Gastrocnemius medialis (tissue), 4 donors: ENCODE data around the gene ZBTB44. TPM values are rescaled to one million over a fixed set of nuclear protein-coding genes. Genes with fewer than 3 reads are reported as not detected.
A peak's percentile ranks its signal among the peaks of the same experiment; 100 is the strongest.
"Not testable (repeated sequence)": the region's sequence is repeated elsewhere in the genome, so short reads cannot be mapped to it uniquely, and the experiment has no call there.

ENCODE experiments used
- ATAC-seq, 2 donors: fragments of 150-250 bp; one replicate each; pipeline ENCODE4 v1.9.1; 2016
- DNase-seq, 2 donors: peaks; one replicate each; pipeline ENCODE4 v3.0.0-alpha.2; 2019
- H3K27ac ChIP-seq, 4 donors: fragments of 200-600 bp; sonication (generic); 1 replicate in 1 of 4; 2 replicates in 3 of 4; pipeline ENCODE4 v1.5.1; 2016 to 2018; ENCODE audit warnings: mild to moderate bottlenecking in 2 of 4, moderate library complexity in 1 of 4
- H3K27me3 ChIP-seq, 3 donors: fragments of 200-600 bp; sonication (generic) in 2 of 3; 1 replicate in 1 of 3; 2 replicates in 2 of 3; pipeline versions ENCODE4 v1.5.1 to v1.6.0; 2016 to 2019; ENCODE audit warnings: mild to moderate bottlenecking in 1 of 3, moderate library complexity in 1 of 3
- H3K36me3 ChIP-seq, 2 donors: fragments of 200-600 bp; sonication (generic) in 1 of 2; one replicate each; pipeline ENCODE4 v1.5.1; 2017 to 2018
- H3K4me1 ChIP-seq, 2 donors: fragments of 200-600 bp; sonication (generic) in 1 of 2; one replicate each; pipeline ENCODE4 v1.5.1; 2016 to 2017; ENCODE audit warnings: mild to moderate bottlenecking in 2 of 2
- H3K4me3 ChIP-seq, 4 donors: fragments of 200-600 bp; sonication (generic) in 3 of 4; 1 replicate in 1 of 4; 2 replicates in 3 of 4; pipeline ENCODE4 v1.5.1; 2016 to 2019; ENCODE audit warnings: mild to moderate bottlenecking in 2 of 4
- H3K9me3 ChIP-seq, 3 donors: fragments of 200-600 bp; sonication (generic) in 2 of 3; 1 replicate in 1 of 3; 2 replicates in 2 of 3; pipeline ENCODE4 v1.5.1; 2016 to 2019
- CTCF ChIP-seq, 5 experiments: fragments of 450-650 bp in 3 of 5; fragments of 200-600 bp in 2 of 5; sonication (generic) in 2 of 5; IDR thresholded peaks in 4 of 5; conservative IDR thresholded peaks in 1 of 5; 1 replicate in 4 of 5; 2 replicates in 1 of 5; pipeline ENCODE4 v1.5.1; 2016 to 2019; ENCODE audit warnings: antibody characterized with exemption in 5 of 5, mild to moderate bottlenecking in 3 of 5, moderate library complexity in 3 of 5
- POLR2A ChIP-seq, 2 donors: fragments of 450-650 bp; IDR thresholded peaks; one replicate each; pipeline ENCODE4 v1.6.1; 2017; ENCODE audit warnings: antibody characterized with exemption in 2 of 2, mild to moderate bottlenecking in 2 of 2, moderate library complexity in 2 of 2
- in situ Hi-C, 4 donors: fragments of 200-750 bp; cut with MboI; loops; one replicate each; pipeline versions ENCODE4 v1.15.0 to v1.8.0; 2017; ENCODE audit warnings: low sequenced_read_pairs in 4 of 4
- intact Hi-C: fragments of 100-400 bp; cut with DNase I; formaldehyde crosslinking; loops from one replicate; pipeline ENCODE4 v1.15.1; 2023; ENCODE audit warnings: low total_unique reads
- total RNA-seq, 4 donors: library from RNA; depleted of rRNA; stranded (reverse); fragments of >200 nt; gene quantifications; one replicate each; pipeline versions ENCODE4 v1.1.0 to v1.2.3, GENCODE V29; 2016

The ZBTB44 gene
- total RNA-seq, 4 donors from 2014 or later: 57.4 to 108 (median 68.8) TPM

DNA sequence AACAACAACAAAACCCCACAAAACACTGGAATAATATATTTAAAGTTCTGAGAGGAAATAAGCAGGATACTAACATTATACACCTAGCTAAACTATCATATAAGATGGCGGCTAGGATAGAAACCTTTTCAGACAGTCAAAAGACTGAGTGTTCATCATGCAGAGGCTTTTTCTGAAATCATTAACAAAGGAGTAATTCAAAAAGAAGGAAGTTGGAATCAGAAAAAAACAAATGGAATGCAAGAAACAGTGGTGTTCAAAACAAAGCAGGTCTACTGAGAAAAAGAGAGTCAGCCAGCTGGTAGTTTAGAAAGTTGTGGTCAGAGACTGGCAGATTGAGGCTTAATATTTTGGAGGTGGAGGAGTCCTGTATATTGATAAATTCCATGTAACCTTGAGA lies 30.1 kb upstream of the ZBTB44 start:
- Histone ChIP-seq H3K27me3 (no peaks in the 10 kb centered on the region), H3K4me3 (no peak overlapping the region), H3K27ac (no peak overlapping the region), H3K4me1 (no peaks in the 10 kb centered on the region), H3K9me3 (peaks cover 0 to 5% (median 0%) of the 10 kb centered on the region in 3 donors), H3K36me3 (peaks cover 0 to 3% of the 10 kb centered on the region in 2 donors)
- ATAC-seq (no peak), DNase-seq (no peak)
- in situ Hi-C loops (no loop called here), intact Hi-C loops (no loop called here)
- TF ChIP-seq POLR2A (IDR thresholded peaks at IDR 0.05): no peak
- TF ChIP-seq CTCF (IDR thresholded peaks at IDR 0.05 in 4 of 5, conservative IDR thresholded peaks at IDR 0.05 in 1 of 5): no peak

DNA sequence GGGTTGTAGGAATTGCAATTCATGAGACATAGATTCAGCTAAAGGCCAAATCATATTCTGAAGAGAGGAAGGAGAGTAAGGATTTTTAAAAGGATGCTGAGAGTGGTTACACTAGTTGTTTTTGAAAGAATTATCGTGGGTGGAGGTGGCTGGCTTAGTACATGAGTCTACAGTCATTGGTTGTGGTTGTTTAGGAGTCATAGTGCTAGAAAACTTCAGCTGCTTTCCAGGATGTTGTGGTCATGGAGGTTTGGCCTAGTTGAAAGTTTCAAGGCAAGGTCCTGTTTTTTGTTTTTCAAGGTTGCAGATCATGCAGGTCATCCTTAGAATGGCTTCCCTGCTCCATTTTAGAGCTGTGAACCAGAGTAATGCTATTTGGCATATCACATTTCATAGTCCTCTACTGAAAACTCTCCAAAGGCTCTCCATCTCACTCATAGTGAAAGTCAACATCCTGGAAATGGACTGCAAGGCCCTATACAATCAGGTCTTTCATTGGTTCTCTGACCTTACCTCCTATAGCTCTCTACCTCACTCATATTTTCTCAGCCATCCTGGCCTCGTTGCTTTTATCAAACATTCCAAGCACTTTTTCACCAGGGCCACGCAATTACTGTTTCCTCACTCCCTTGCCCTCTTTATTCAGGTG lies 26.1 kb upstream of the ZBTB44 start:
- no peak for TF ChIP-seq POLR2A (IDR thresholded peaks at IDR 0.05)
- no peak for TF ChIP-seq CTCF (IDR thresholded peaks at IDR 0.05 in 4 of 5, conservative IDR thresholded peaks at IDR 0.05 in 1 of 5)
- Histone ChIP-seq H3K9me3 (peaks cover 0 to 5% (median 0%) of the 10 kb centered on the region in 3 donors), H3K4me3 (peak overlapping the region in 1 of 4 donors; percentile 12), H3K4me1 (no peaks in the 10 kb centered on the region), H3K27me3 (no peaks in the 10 kb centered on the region), H3K27ac (no peak overlapping the region), H3K36me3 (peaks cover 0 to 3% of the 10 kb centered on the region in 2 donors)
- DNase-seq: no peak
- intact Hi-C loops: no loop called here
- in situ Hi-C loops: no loop called here
- ATAC-seq: no peak

DNA sequence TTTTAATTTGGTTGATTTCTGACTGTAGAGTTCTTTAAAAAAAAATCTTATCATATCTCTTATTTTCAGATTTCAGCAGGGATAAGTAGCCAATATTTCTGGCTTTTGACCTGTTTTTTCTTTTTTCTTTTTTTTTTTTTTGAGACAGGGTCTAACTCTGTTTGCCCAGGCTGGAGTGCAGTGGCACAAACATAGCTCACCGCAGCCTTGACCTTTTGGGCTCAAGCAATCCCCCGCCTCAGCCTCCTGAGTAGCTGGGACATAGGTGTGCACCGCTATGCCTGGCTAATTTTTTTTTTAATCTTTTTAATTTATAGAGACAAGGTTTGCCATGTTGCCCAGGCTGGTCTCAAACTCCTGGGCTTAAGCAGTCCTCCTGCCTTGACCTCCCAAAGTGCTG lies 23.9 kb upstream of the ZBTB44 start:
- Histone ChIP-seq H3K27ac (no peak overlapping the region), H3K4me1 (no peaks in the 10 kb centered on the region), H3K4me3 (no peak overlapping the region), H3K27me3 (no peaks in the 10 kb centered on the region), H3K9me3 (peaks cover 0 to 5% (median 0%) of the 10 kb centered on the region in 3 donors), H3K36me3 (peaks cover 0 to 3% of the 10 kb centered on the region in 2 donors)
- ATAC-seq: no peak
- TF ChIP-seq POLR2A (IDR thresholded peaks at IDR 0.05): no peak
- no peak for TF ChIP-seq CTCF (IDR thresholded peaks at IDR 0.05 in 4 of 5, conservative IDR thresholded peaks at IDR 0.05 in 1 of 5)
- DNase-seq: no peak
- in situ Hi-C loops (no loop called here), intact Hi-C loops (no loop called here)

GRCh38 chr11:130337281-130338089 lies 22.8 kb upstream of the ZBTB44 start:
- TF ChIP-seq POLR2A (IDR thresholded peaks at IDR 0.05) (no peak), CTCF (IDR thresholded peaks at IDR 0.05 in 4 of 5, conservative IDR thresholded peaks at IDR 0.05 in 1 of 5) (no peak)
- DNase-seq: no peak
- Histone ChIP-seq H3K27me3 (no peaks in the 10 kb centered on the region), H3K27ac (no peak overlapping the region), H3K9me3 (peaks cover 0 to 5% (median 0%) of the 10 kb centered on the region in 3 donors), H3K36me3 (peaks cover 0 to 3% of the 10 kb centered on the region in 2 donors), H3K4me1 (no peaks in the 10 kb centered on the region), H3K4me3 (no peak overlapping the region)
- in situ Hi-C loops: no loop called here
- intact Hi-C loops: no loop called here
- ATAC-seq: no peak

DNA sequence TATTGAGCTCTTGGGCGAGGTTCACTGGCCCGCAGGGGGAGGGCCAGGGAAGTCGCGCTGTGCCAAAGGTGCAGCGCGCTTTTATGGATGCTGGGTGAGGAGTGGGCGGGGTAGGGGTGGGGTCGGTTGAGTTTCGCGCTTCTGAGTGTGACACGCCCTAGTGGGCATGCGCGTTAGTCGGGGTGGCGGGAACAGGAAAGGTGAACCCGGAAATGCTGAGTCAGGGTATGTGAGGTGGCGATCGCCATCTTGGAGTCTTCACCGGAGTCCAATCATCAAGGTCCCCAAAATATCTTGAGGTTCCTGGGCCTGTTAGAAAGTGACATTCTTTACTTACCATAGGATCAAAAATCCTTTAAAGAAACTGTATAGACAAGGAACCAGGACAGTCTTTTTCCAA lies 16.7 kb upstream of the ZBTB44 start:
- not testable (repeated sequence) for H3K4me3 ChIP-seq

More for the DNA sequence above, 16.7 kb upstream of the ZBTB44 start:
- H3K4me1 ChIP-seq, DNase-seq, H3K9me3 ChIP-seq, H3K36me3 ChIP-seq, H3K27me3 ChIP-seq, intact Hi-C loops, ATAC-seq, H3K27ac ChIP-seq, in situ Hi-C loops: not testable (repeated sequence)
